HUES48 (cell line): ENCODE results near the gene TSPAN4.

ENCODE experiments used
- H3K27ac ChIP-seq: one replicate; pipeline ENCODE4 v1.7.0; 2013; ENCODE audit warnings: low read depth, low read length, inconsistent platforms
- H3K27me3 ChIP-seq: 2 replicates; pipeline ENCODE4 v1.6.1; 2013; ENCODE audit warnings: mild to moderate bottlenecking, low read length; ENCODE audit not compliant: control insufficient read depth, insufficient read depth
- H3K36me3 ChIP-seq: 2 replicates; pipeline ENCODE4 v1.6.1; 2013; ENCODE audit warnings: low read length; ENCODE audit not compliant: control insufficient read depth, insufficient read depth
- H3K4me1 ChIP-seq: 2 replicates; pipeline ENCODE4 v1.6.1; 2013; ENCODE audit warnings: mild to moderate bottlenecking, low read length; ENCODE audit not compliant: control insufficient read depth, insufficient read depth
- H3K4me3 ChIP-seq: 2 replicates; pipeline ENCODE4 v1.5.1; 2013; ENCODE audit warnings: mild to moderate bottlenecking, low read depth, low read length
- H3K9ac ChIP-seq: 2 replicates; pipeline ENCODE4 v1.6.1; 2013; ENCODE audit warnings: mild to moderate bottlenecking, low read depth, low read length, moderate library complexity
- H3K9me3 ChIP-seq: 2 replicates; pipeline ENCODE4 v1.6.1; 2013; ENCODE audit warnings: low read length; ENCODE audit not compliant: control insufficient read depth, insufficient read depth

The TSPAN4 gene

GRCh38 chr11:838441-839279 is 4.0 kb upstream of the TSPAN4 start:
- Histone ChIP-seq H3K36me3 (peaks cover 47% of the 10 kb centered on the region), H3K4me3 (no peak overlapping the region), H3K27ac (peak overlapping the region; percentile 12), H3K9ac (no peak overlapping the region), H3K9me3 (no peaks in the 10 kb centered on the region), H3K4me1 (peaks cover 9% of the 10 kb centered on the region), H3K27me3 (no peaks in the 10 kb centered on the region; the same call in 1 of the 2 replicates)

- Histone ChIP-seq H3K4me3 (no peak overlapping the region), H3K4me1 (peaks cover 6% of the 10 kb centered on the region), H3K36me3 (peaks cover 47% of the 10 kb centered on the region), H3K9ac (no peak overlapping the region), H3K27ac (no peak overlapping the region), H3K27me3 (no peaks in the 10 kb centered on the region), H3K9me3 (no peaks in the 10 kb centered on the region)
Measured at GRCh38 chr11:839280-839623, 3.4 kb upstream of the TSPAN4 start.

GRCh38 chr11:839875-840617 is 2.6 kb upstream of the TSPAN4 start:
- Histone ChIP-seq H3K4me1 (peaks cover 9% of the 10 kb centered on the region), H3K9ac (no peak overlapping the region), H3K36me3 (peaks cover 47% of the 10 kb centered on the region), H3K9me3 (no peaks in the 10 kb centered on the region), H3K27ac (no peak overlapping the region), H3K4me3 (no peak overlapping the region), H3K27me3 (no peaks in the 10 kb centered on the region)

GRCh38 chr11:841981-842369 is 677 bp upstream of the TSPAN4 start:
- peak overlapping the region; percentile 100 for H3K9ac ChIP-seq
- H3K4me3 ChIP-seq: peak overlapping the region; percentile 98
- peaks cover 24% of the 10 kb centered on the region for H3K4me1 ChIP-seq
- no peaks in the 10 kb centered on the region for H3K27me3 ChIP-seq
- H3K36me3 ChIP-seq: peaks cover 39% of the 10 kb centered on the region
- H3K9me3 ChIP-seq: no peaks in the 10 kb centered on the region
- H3K27ac ChIP-seq: peak overlapping the region; percentile 96

GRCh38 chr11:843086-843734 is 558 bp downstream of the TSPAN4 start:
- peak overlapping the region; percentile 98 for H3K27ac ChIP-seq
- H3K4me3 ChIP-seq: peak overlapping the region; percentile 98
- H3K4me1 ChIP-seq: peaks cover 24% of the 10 kb centered on the region
- H3K9ac ChIP-seq: 0 out of 2 replicates have a peak overlapping the region, but pooled peaks have one; percentile 24
- peaks cover 28% of the 10 kb centered on the region for H3K36me3 ChIP-seq
- no peaks in the 10 kb centered on the region for H3K27me3 ChIP-seq
- H3K9me3 ChIP-seq: no peaks in the 10 kb centered on the region

- Histone ChIP-seq H3K4me3 (peak overlapping the region; percentile 98), H3K4me1 (peaks cover 29% of the 10 kb centered on the region), H3K36me3 (peaks cover 20% of the 10 kb centered on the region), H3K27ac (peak overlapping the region; percentile 98), H3K9me3 (no peaks in the 10 kb centered on the region), H3K9ac (no peak overlapping the region), H3K27me3 (no peaks in the 10 kb centered on the region)
Measured at GRCh38 chr11:843818-844692, 1.4 kb downstream of the TSPAN4 start.

- no peaks in the 10 kb centered on the region for H3K27me3 ChIP-seq
- no peaks in the 10 kb centered on the region for H3K9me3 ChIP-seq
- H3K27ac ChIP-seq: peak overlapping the region; percentile 98
- no peak overlapping the region; the same call in 1 of the 2 replicates for H3K9ac ChIP-seq
- peaks cover 29% of the 10 kb centered on the region for H3K4me1 ChIP-seq
- peak overlapping the region; percentile 98 for H3K4me3 ChIP-seq
- H3K36me3 ChIP-seq: peaks cover 11% of the 10 kb centered on the region
Measured at GRCh38 chr11:844693-845644, 2.3 kb downstream of the TSPAN4 start.

GRCh38 chr11:845872-846495 is 3.3 kb downstream of the TSPAN4 start:
- H3K9ac ChIP-seq: no peak overlapping the region
- H3K4me3 ChIP-seq: no peak overlapping the region
- H3K27me3 ChIP-seq: peaks cover 3% of the 10 kb centered on the region; the same call in 1 of the 2 replicates
- no peak overlapping the region for H3K27ac ChIP-seq
- peaks cover 26% of the 10 kb centered on the region for H3K4me1 ChIP-seq
- no peaks in the 10 kb centered on the region for H3K9me3 ChIP-seq
- 0 out of 2 replicates have a peak, but pooled peaks cover 1% of the 10 kb centered on the region for H3K36me3 ChIP-seq

- H3K9me3 ChIP-seq: no peaks in the 10 kb centered on the region
- no peak overlapping the region for H3K4me3 ChIP-seq
- peaks cover 23% of the 10 kb centered on the region for H3K4me1 ChIP-seq
- no peak overlapping the region for H3K27ac ChIP-seq
- H3K36me3 ChIP-seq: no peaks in the 10 kb centered on the region
- no peak overlapping the region for H3K9ac ChIP-seq
- peaks cover 3% of the 10 kb centered on the region; the same call in 1 of the 2 replicates for H3K27me3 ChIP-seq
Measured at GRCh38 chr11:846496-847098, 3.9 kb downstream of the TSPAN4 start.
